PFSK-1 (cell line): Measurements from ENCODE around the gene CGB2.
"Not testable (repeated sequence)": the region's sequence is repeated elsewhere in the genome, so short reads cannot be mapped to it uniquely, and the experiment has no call there.

Source experiments
- POLR2AphosphoS5 ChIP-seq: IDR thresholded peaks from 2 replicates; pipeline ENCODE4 v1.6.1; 2012; ENCODE audit warnings: low read depth, mild to moderate bottlenecking, control low read depth, low read length, moderate library complexity
- SIN3A ChIP-seq: IDR thresholded peaks from 2 replicates; pipeline ENCODE4 v1.6.1; 2012; ENCODE audit warnings: mild to moderate bottlenecking, low read length, moderate library complexity, borderline replicate concordance; ENCODE audit not compliant: insufficient read depth
- TAF1 ChIP-seq: IDR thresholded peaks from 2 replicates; pipeline ENCODE4 v1.6.1; 2012; ENCODE audit warnings: low read length, control low read depth, borderline replicate concordance; ENCODE audit not compliant: insufficient read depth
- TF ChIP-seq, protein P1 (sequence below), 2 experiments: IDR thresholded peaks; 2 replicates each; pipeline versions ENCODE4 v1.6.1 to v1.8.0; 2011 to 2012; ENCODE audit warnings: low read depth in 2 of 2, low read length in 2 of 2, control low read depth in 1 of 2, inconsistent platforms in 1 of 2, mild to moderate bottlenecking in 1 of 2, moderate library complexity in 1 of 2; ENCODE audit not compliant: insufficient read depth in 1 of 2

DNA sequence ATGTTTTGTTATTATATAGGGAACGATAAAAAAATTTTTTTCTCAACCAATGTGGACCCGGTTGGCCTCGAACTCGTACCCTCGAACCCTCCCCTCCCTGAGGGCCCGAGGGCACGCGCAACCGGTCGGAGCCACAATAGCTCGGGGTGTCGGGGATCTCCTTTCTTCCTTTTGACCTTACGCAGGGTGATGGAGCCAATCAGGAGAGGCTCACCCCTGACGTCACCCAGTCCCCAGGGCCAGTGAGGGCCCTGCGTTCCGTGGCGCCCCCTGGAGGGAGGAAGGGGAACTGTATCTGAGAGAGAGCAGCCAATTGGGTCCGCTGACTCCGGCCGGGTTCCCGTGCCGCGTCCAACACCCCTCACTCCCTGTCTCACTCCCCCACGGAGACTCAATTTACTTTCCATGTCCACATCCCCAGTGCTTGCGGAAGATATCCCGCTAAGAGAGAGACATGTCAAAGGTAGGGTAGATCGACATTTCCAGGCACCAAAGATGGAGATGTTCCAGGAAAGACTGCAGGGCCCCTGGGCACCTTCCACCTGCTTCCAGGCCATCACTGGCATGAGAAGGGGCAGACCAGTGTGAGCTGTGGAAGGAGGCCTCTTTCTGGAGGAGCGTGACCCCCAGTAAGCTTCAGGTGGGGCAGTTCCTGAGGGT, at the start of gene CGB2:
- not testable (repeated sequence) for TF ChIP-seq TAF1, POLR2AphosphoS5, SIN3A
- TF ChIP-seq, protein P1, sequence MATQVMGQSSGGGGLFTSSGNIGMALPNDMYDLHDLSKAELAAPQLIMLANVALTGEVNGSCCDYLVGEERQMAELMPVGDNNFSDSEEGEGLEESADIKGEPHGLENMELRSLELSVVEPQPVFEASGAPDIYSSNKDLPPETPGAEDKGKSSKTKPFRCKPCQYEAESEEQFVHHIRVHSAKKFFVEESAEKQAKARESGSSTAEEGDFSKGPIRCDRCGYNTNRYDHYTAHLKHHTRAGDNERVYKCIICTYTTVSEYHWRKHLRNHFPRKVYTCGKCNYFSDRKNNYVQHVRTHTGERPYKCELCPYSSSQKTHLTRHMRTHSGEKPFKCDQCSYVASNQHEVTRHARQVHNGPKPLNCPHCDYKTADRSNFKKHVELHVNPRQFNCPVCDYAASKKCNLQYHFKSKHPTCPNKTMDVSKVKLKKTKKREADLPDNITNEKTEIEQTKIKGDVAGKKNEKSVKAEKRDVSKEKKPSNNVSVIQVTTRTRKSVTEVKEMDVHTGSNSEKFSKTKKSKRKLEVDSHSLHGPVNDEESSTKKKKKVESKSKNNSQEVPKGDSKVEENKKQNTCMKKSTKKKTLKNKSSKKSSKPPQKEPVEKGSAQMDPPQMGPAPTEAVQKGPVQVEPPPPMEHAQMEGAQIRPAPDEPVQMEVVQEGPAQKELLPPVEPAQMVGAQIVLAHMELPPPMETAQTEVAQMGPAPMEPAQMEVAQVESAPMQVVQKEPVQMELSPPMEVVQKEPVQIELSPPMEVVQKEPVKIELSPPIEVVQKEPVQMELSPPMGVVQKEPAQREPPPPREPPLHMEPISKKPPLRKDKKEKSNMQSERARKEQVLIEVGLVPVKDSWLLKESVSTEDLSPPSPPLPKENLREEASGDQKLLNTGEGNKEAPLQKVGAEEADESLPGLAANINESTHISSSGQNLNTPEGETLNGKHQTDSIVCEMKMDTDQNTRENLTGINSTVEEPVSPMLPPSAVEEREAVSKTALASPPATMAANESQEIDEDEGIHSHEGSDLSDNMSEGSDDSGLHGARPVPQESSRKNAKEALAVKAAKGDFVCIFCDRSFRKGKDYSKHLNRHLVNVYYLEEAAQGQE (IDR thresholded peaks at IDR 0.05; ENCODE audit: insufficient read depth in 1 of 2, low read depth in 2 of 2, low read length in 2 of 2), result not testable (repeated sequence)
